Osteocyte (in vitro differentiated cells): Measurements from ENCODE around the gene PIP4K2B. TPM values are rescaled to one million over a fixed set of nuclear protein-coding genes. Genes with fewer than 3 reads are reported as not detected.

Source experiments
- DNase-seq: peaks from one replicate; pipeline ENCODE4 v3.0.0; 2021; ENCODE audit warnings: mixed read lengths; ENCODE audit not compliant: unreplicated experiment; ENCODE audit errors: extremely low spot score
- H3K27ac Mint-ChIP-seq: one replicate; pipeline ENCODE4 v1.8.0; 2021; ENCODE audit warnings: mild to moderate bottlenecking, mixed read lengths; ENCODE audit not compliant: unreplicated experiment
- H3K27me3 Mint-ChIP-seq: one replicate; pipeline ENCODE4 v1.8.0; 2021; ENCODE audit warnings: mixed read lengths; ENCODE audit not compliant: unreplicated experiment
- H3K36me3 Mint-ChIP-seq: one replicate; pipeline ENCODE4 v1.8.0; 2021; ENCODE audit warnings: mixed read lengths; ENCODE audit not compliant: unreplicated experiment
- H3K4me1 Mint-ChIP-seq: one replicate; pipeline ENCODE4 v1.8.0; 2021; ENCODE audit warnings: mixed read lengths; ENCODE audit not compliant: unreplicated experiment
- H3K4me3 Mint-ChIP-seq: one replicate; pipeline ENCODE4 v1.8.0; 2021; ENCODE audit warnings: mild to moderate bottlenecking, moderate library complexity, mixed read lengths; ENCODE audit not compliant: unreplicated experiment
- H3K9me3 Mint-ChIP-seq: one replicate; pipeline ENCODE4 v1.8.0; 2021; ENCODE audit warnings: mixed read lengths; ENCODE audit not compliant: unreplicated experiment
- CTCF ChIP-seq: fragments of 200-600 bp; sonication (generic); IDR thresholded peaks from 2 replicates; pipeline ENCODE4 v1.5.0; 2021; ENCODE audit warnings: antibody characterized with exemption, mild to moderate bottlenecking, moderate library complexity
- total RNA-seq: library from RNA; stranded (reverse); gene quantifications from 2 replicates; pipeline ENCODE4 v1.2.1, GENCODE V29; 2021

Gene PIP4K2B
- total RNA-seq, 1 donor from 2014 or later, result 77.4 TPM

- Mint-ChIP-seq H3K4me1 (peaks cover 24% of the 10 kb centered on the region), H3K4me3 (peak within 1 kb of the TSS; percentile 98), H3K9me3 (no peaks in the 10 kb centered on the region), H3K36me3 (peaks cover 9% of the 10 kb centered on the region), H3K27ac (peak within 1 kb of the TSS; percentile 100), H3K27me3 (peaks cover 4% of the 10 kb centered on the region)
- TF ChIP-seq CTCF, result no peak
- peak; percentile 98 for DNase-seq
Observed at GRCh38 chr17:38824899-38825761, 25.8 kb upstream of the PIP4K2B start, which contains the start of gene CWC25. TSS of gene CWC25 (minus strand) at chr17:38825321. CDS start at chr17:38825183, 138 bp downstream.

GRCh38 chr17:38815576-38816193 is 16.3 kb upstream of the PIP4K2B start:
- Mint-ChIP-seq H3K36me3 (peaks cover 17% of the 10 kb centered on the region), H3K4me3 (no peak overlapping the region), H3K4me1 (no peaks in the 10 kb centered on the region), H3K27me3 (no peaks in the 10 kb centered on the region), H3K9me3 (no peaks in the 10 kb centered on the region), H3K27ac (peak overlapping the region; percentile 39)
- peak; percentile 23 for TF ChIP-seq CTCF
- DNase-seq, result no peak

GRCh38 chr17:38809828-38810227 is 10.5 kb upstream of the PIP4K2B start:
- DNase-seq, result no peak
- TF ChIP-seq CTCF, result no peak
- Mint-ChIP-seq H3K4me3 (no peak overlapping the region), H3K27me3 (no peaks in the 10 kb centered on the region), H3K27ac (no peak overlapping the region), H3K9me3 (no peaks in the 10 kb centered on the region), H3K4me1 (no peaks in the 10 kb centered on the region), H3K36me3 (peaks cover 33% of the 10 kb centered on the region)

- Mint-ChIP-seq H3K9me3 (no peaks in the 10 kb centered on the region), H3K36me3 (peaks cover 32% of the 10 kb centered on the region), H3K4me3 (peak overlapping the region; percentile 71), H3K27me3 (no peaks in the 10 kb centered on the region), H3K4me1 (peaks cover 34% of the 10 kb centered on the region), H3K27ac (peak overlapping the region; percentile 70)
- TF ChIP-seq CTCF, result no peak
- DNase-seq, result no peak
Observed at GRCh38 chr17:38800237-38800760, 943 bp upstream of the PIP4K2B start.
